NT2/D1 (cell line): ENCODE results near the gene TMEM9B.

ENCODE experiments used
- SUZ12 ChIP-seq: IDR thresholded peaks from 2 replicates; pipeline ENCODE4 v1.6.1; 2011; ENCODE audit not compliant: insufficient read length, insufficient read depth; ENCODE audit errors: extremely low read depth
- YY1 ChIP-seq: IDR thresholded peaks from 2 replicates; pipeline ENCODE4 v1.6.1; 2011; ENCODE audit not compliant: insufficient read length, insufficient read depth
- ZNF274 ChIP-seq: IDR thresholded peaks from 2 replicates; pipeline ENCODE4 v1.6.1; 2011; ENCODE audit warnings: mild to moderate bottlenecking, low read depth, low read length

DNA sequence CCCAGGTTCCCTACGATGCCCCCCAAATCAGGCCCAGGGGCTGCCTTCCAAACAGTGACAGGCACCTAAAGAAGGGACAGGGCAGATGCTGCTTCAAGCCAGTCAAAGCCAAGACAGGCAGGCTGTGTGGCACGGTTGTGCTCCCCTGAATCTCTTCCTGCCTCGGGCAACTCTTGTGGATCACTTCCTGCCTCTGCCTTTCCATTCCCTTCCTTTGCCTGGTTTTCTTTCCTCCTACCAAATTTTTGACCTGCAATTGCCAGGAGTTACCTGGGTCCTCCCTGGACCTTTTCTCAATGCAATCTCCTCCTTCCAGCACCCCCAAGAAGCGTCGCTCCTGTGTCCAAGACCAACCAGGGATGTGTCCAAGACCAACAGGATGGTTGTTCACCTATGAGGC is 37.0 kb downstream of the TMEM9B start:
- TF ChIP-seq SUZ12 = no peak
- no peak for TF ChIP-seq YY1
- no peak for TF ChIP-seq ZNF274
